ENCODE data around the gene ELP1. TPM values are rescaled to one million over a fixed set of nuclear protein-coding genes. Genes with fewer than 3 reads are reported as not detected.
A peak's percentile ranks its signal among the peaks of the same experiment; 100 is the strongest.

ELP1 gene
- total and polyA plus RNA-seq, 2 of the 4 experiments (the other 2 are of a cell fraction), result 20.0 to 43.2 TPM

- Histone ChIP-seq H3K27ac (ENCODE audit: insufficient read depth, low read length) (no peak within 1 kb of the TSS), H3K4ac (ENCODE audit: low read depth, low read length) (no peak within 1 kb of the TSS), H3K4me2 (ENCODE audit: low read depth, low read length) (no peak within 1 kb of the TSS), H3K79me1 (ENCODE audit: low read depth in 1 of 2, low read length in 2 of 2) (no peaks in the 10 kb centered on the region), H3K18ac (ENCODE audit: low read depth, low read length) (no peak within 1 kb of the TSS), H4K5ac (ENCODE audit: low read depth, low read length) (no peak within 1 kb of the TSS), H4K8ac (ENCODE audit: low read depth in 2 of 2, low read length in 2 of 2) (no peak within 1 kb of the TSS), H2BK120ac (ENCODE audit: low read depth, low read length) (no peak within 1 kb of the TSS), H2BK15ac (ENCODE audit: low read depth, low read length) (no peak within 1 kb of the TSS), H3K4me3 (ENCODE audit: insufficient read depth, low read depth, low read length) (no peak within 1 kb of the TSS), H3K4me1 (ENCODE audit: control insufficient read depth, insufficient read depth, low read length) (no peaks in the 10 kb centered on the region), H3K23ac (ENCODE audit: low read depth, low read length) (no peak within 1 kb of the TSS), H2AFZ (replicated peaks; ENCODE audit: low read length, poor library complexity) (peak within 1 kb of the TSS; percentile 23), H3K36me3 (ENCODE audit: control insufficient read depth, insufficient read depth, low read length) (no peaks in the 10 kb centered on the region), H3K27me3 (ENCODE audit: control insufficient read depth, insufficient read depth, low read length) (no peaks in the 10 kb centered on the region), H2BK20ac (ENCODE audit: low read depth, low read length) (no peak within 1 kb of the TSS), H3K14ac (replicated peaks; ENCODE audit: low read depth, low read length) (no peak within 1 kb of the TSS), H3K9me3 (ENCODE audit: control insufficient read depth, insufficient read depth, low read length) (no peaks in the 10 kb centered on the region), H4K20me1 (ENCODE audit: insufficient read depth, low read length) (no peaks in the 10 kb centered on the region), H2AK5ac (ENCODE audit: low read depth, low read length) (no peak within 1 kb of the TSS), H3K9me1 (ENCODE audit: insufficient read depth, low read length) (no peaks in the 10 kb centered on the region), H3K9ac (ENCODE audit: low read depth, low read length) (no peak within 1 kb of the TSS), H3K56ac (ENCODE audit: extremely low read depth, insufficient read depth, low read length) (no peak within 1 kb of the TSS), H2AK9ac (replicated peaks; ENCODE audit: low read depth, low read length, poor library complexity) (peak within 1 kb of the TSS; percentile 55), H4K91ac (ENCODE audit: insufficient read depth, low read depth, low read length) (no peak within 1 kb of the TSS), H2BK5ac (ENCODE audit: low read depth, low read length, poor library complexity, severe bottlenecking) (no peak within 1 kb of the TSS)
- in situ Hi-C loops (cut with MboI; ENCODE audit: low sequenced_read_pairs), result no loop called here
- no peak for TF ChIP-seq ELK1 (IDR thresholded peaks at IDR 0.05; ENCODE audit: borderline replicate concordance, low read depth, low read length)
- no peak for TF ChIP-seq USF2 (IDR thresholded peaks at IDR 0.05; ENCODE audit: low read depth, low read length)
- no peak for TF ChIP-seq RAD21 (IDR thresholded peaks at IDR 0.05; ENCODE audit: low read length)
- no peak for TF ChIP-seq POLR2A (IDR thresholded peaks at IDR 0.05; ENCODE audit: low read depth, low read length)
- TF ChIP-seq BHLHE40 (IDR thresholded peaks at IDR 0.05; ENCODE audit: low read depth, low read length), result no peak
- no peak for TF ChIP-seq FOS (IDR thresholded peaks at IDR 0.05; ENCODE audit: low read depth, low read length)
- TF ChIP-seq MXI1 (IDR thresholded peaks at IDR 0.05; ENCODE audit: borderline replicate concordance, low read depth, low read length), result no peak
- no peak for TF ChIP-seq RCOR1 (IDR thresholded peaks at IDR 0.05; ENCODE audit: insufficient replicate concordance, low read length)
- no peak for TF ChIP-seq RFX5 (IDR thresholded peaks at IDR 0.05; ENCODE audit: low read depth, low read length)
- no peak for TF ChIP-seq CTCF (conservative IDR thresholded peaks at IDR 0.05; ENCODE audit: low read depth, low read length)
- intact Hi-C loops (cut with micrococcal nuclease), result no loop called here
- no peak for DNase-seq
- dilution Hi-C loops (cut with HindIII; ENCODE audit: low sequenced_read_pairs, unreplicated experiment), result no loop called here
- ChIA-PET POLR2A (ENCODE audit: unreplicated experiment) (no interaction called here), CTCF (no interaction called here)
- ATAC-seq (ENCODE audit: low read depth), result no peak
- BruUV-seq (replicated peaks), result no TSS peak
- WGBS, 2 experiments (ENCODE audit: extremely low coverage in 2 of 2, insufficient read length in 1 of 2), result no CpG with 5 or more reads among the region's 3 CpGs
Observed at GRCh38 chr9:108861997-108862396, 71.9 kb downstream of the ELP1 start, which contains the start of gene ACTL7A. Gene ACTL7A (plus strand): TSS chr9:108862266. CDS start chr9:108862323, 57 bp downstream.
